GM12892 (cell line): ENCODE results near the gene NFATC1.

ENCODE experiments used
- DNase-seq: peaks from one replicate; pipeline ENCODE4 v3.0.0; 2011; ENCODE audit not compliant: insufficient read length
- FAIRE-seq: peaks from 2 replicates; lab custom pipeline; 2011; peaks lifted over from hg19 to GRCh38; lab: Jason Lieb, UNC
- POLR2A ChIP-seq: IDR thresholded peaks from 2 replicates; pipeline ENCODE4 v1.6.1; 2011; ENCODE audit warnings: low read depth, low read length, control low read depth
- POLR2AphosphoS5 ChIP-seq: IDR thresholded peaks from 2 replicates; pipeline ENCODE4 v1.6.1; 2011; ENCODE audit warnings: low read depth, low read length, control low read depth
- TAF1 ChIP-seq: IDR thresholded peaks from 2 replicates; pipeline ENCODE4 v1.6.1; 2011; ENCODE audit warnings: low read depth, mild to moderate bottlenecking, control low read depth, low read length, borderline replicate concordance

Gene NFATC1

DNA sequence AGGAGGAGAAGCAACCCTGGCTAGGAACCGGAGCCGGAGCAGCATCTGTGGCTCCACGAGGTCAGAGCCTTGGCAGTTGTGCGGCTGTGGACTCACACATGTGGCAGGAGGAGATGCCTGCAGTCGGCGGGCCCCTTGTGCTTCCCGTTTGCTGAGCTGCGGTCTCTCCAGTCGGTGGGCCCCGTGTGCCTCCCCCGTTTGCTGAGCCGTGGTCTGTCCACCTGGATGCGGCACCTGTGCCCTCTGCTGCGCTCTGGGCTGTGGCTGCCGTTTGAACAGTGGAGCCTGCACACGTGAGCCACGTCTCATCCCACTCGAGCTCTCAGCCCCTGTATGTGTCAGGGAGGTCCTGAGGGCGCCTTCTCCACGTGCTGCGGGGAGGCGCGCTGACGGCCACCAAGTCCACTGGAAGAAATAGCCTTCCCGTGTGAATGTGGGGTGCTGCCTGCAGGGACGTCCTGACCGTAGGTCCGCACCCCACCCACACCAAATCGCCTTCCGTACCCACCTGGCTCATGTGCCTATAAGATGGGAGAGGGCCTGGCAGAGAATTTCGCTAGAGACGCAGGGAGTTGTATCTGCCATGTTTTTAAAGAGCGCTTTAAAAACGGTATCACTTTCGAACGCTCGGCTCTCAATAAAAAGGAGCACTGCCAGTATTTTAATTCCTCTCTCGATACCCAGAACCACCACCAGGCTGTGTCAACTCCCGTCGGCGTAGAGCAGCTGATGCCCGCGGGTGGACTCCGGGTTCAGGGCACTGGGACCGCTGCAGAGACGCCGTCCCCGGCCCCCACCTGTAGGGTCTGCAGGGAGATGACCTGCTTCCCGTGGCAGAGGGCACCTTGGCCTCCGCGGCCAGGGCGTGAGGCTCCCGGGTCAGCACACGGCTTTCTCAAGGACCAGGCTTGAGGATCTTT is 117.0 kb downstream of the NFATC1 start:
- DNase-seq = no peak
- TF ChIP-seq POLR2AphosphoS5 = no peak
- TF ChIP-seq TAF1 = no peak
- TF ChIP-seq POLR2A = no peak

DNA sequence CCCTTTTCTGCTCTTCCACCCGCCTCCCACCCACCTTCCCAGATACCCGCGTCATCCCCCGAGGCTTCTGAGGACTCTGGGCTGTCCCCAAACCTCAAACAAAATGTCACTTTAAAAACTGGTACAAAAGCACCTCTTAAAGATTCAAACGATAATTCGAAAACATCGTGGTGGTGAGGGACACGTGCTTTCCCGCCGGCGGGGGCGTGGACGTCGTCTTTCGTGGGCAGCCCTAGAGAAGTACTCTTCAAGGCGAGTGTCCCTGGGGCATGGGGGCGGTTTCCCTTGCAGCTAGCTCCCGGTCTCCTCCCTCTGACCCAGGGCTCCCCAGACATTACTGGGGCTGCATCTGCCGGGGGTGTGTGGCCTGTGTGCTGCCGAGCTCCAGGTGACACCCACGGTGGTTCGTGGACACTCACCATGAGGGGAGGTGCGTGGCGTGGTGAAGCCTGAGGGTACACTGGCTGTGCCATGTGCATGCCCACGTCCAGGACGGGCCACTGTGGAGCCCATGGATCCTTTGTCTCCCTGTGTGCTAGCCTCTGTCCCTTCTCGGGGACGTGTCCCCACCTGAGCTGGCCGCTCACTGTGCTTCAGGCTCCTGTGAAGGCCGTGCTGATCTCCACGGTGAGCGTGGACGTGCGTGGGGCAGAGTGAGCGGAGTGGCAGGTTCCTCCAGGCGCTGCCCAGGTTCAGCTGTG is 117.8 kb downstream of the NFATC1 start:
- FAIRE-seq (no peak), DNase-seq (no peak)
- TF ChIP-seq POLR2A = no peak
- TF ChIP-seq TAF1 = no peak
- TF ChIP-seq POLR2AphosphoS5 = no peak

More for the DNA sequence above, 117.0 kb downstream of the NFATC1 start:
- no peak for FAIRE-seq

DNA sequence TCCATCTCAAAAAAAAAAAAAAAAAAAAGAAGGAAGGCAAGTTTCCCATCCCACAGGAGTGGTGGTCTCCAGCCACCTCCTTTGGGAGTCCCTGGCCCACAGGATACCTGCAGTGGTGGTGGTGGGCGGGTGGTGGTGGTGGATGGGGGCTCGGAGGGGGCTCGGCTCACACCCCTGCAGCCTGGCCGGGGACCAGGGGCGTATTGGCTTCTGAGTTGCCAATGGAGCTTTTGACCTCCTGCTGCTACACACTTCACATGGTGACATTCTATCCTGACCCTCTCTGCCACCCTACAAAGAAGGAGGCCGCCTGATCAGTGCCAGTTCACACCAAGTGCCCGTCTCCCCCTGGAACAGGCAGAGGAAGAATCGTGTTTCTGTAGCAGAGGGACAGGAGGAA is 119.6 kb downstream of the NFATC1 start:
- TF ChIP-seq POLR2AphosphoS5 = no peak
- TF ChIP-seq POLR2A = no peak
- no peak for TF ChIP-seq TAF1
- DNase-seq (no peak), FAIRE-seq (no peak)

DNA sequence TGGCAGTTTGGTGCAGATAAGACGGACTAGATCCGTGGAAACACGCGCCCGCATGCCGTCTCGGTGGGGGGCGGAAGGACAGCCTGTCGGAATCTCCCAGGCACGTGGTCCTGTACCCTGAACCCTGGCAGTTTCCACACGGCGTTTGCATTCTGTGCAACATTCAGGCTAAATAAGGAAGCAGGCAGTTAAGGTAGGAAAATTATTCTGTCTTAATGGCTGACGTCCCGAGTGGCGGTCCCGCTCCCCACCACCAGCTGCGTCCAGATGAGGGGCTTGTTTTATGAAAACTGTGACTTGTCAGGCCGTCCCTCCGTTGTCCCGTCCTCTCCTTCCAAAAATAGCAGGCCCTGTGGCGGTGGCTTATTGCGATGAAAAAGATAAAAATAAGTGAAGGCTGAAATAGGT is 120.2 kb downstream of the NFATC1 start:
- DNase-seq = no peak
- TF ChIP-seq POLR2AphosphoS5 (no peak), TAF1 (no peak), POLR2A (no peak)
- FAIRE-seq = no peak

- TF ChIP-seq POLR2AphosphoS5 (no peak), TAF1 (no peak)
- DNase-seq (no peak), FAIRE-seq (no peak)
These were observed 120.8 kb downstream of the NFATC1 start for GRCh38 chr18:79516441-79516931.

DNA sequence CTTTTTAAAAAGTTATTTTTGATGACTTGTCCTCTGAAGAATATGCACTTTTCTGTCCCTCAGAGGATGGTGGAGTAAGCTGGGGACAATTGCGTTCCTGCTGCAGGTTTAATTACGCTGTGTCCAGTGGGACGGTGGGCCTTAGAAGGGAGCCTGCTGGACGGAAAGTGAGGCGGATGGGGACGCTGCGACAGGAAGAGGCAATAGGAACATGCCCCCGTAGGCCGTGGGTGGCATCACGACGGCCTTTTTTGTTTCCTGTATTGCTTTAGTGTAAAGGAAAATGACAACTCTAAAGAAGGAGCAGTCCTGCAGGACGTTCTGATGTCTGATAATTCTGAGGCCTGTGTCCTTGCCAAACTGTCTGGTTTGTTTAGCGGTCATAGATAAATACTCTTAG is 121.6 kb downstream of the NFATC1 start:
- TF ChIP-seq POLR2A = no peak
- TF ChIP-seq POLR2AphosphoS5 = no peak
- no peak for TF ChIP-seq TAF1
- no peak for DNase-seq
- no peak for FAIRE-seq

DNA sequence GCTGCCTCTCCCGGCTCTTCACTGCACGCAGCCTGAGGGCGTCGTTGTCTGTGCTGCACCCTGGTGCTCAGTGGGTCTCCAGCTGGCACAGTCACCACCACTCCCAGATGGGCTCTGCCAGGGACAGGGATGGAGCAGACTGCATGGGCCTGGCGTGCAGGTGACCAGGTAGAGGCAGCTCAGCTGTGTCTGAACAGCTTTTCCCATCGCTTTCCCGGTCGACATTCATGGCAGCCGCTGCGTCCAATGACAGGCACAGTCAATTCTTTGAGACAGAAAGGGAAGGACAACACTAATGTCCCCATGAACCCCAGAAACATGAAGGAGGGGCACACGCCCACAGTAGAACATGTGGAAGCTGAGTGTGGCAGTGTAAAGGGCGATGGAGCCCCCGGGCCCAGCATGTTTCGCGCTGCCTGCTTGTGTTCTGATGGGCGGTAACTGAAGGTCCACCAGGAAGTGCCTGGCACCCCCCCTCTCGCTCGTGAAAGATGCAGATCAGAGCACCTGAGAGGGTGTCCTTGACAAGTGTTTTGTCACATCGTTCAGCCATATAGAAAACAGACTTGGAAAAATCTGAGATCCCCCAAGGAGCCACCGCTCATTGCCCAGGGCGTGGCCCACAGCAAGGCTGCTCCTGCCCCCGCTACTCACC is 122.4 kb downstream of the NFATC1 start:
- DNase-seq (no peak), FAIRE-seq (no peak)
- TF ChIP-seq POLR2A (no peak), POLR2AphosphoS5 (no peak), TAF1 (no peak)

GRCh38 chr18:79518683-79519128 is 123.0 kb downstream of the NFATC1 start:
- FAIRE-seq = no peak
- TF ChIP-seq POLR2AphosphoS5 (no peak), POLR2A (no peak), TAF1 (no peak)
- DNase-seq = no peak

GRCh38 chr18:79519751-79520477 is 124.2 kb downstream of the NFATC1 start:
- peak; percentile 21 for FAIRE-seq
- no peak for TF ChIP-seq POLR2AphosphoS5
- no peak for TF ChIP-seq POLR2A
- TF ChIP-seq TAF1 = no peak
- no peak for DNase-seq

GRCh38 chr18:79520478-79521390 is 125.0 kb downstream of the NFATC1 start:
- no peak for DNase-seq
- TF ChIP-seq POLR2AphosphoS5 (no peak), TAF1 (no peak), POLR2A (no peak)
- FAIRE-seq = no peak
